ENCODE data around the gene TNFAIP3.

GRCh38 chr6:137879885-137880745 lies 13.1 kb downstream of the TNFAIP3 start:
- TF ChIP-seq SNAI2 (CRISPR knock-in tag; IDR thresholded peaks at IDR 0.05) (no peak), ZFP3 (CRISPR knock-in tag; IDR thresholded peaks at IDR 0.05) (no peak), PATZ1 (CRISPR knock-in tag; IDR thresholded peaks at IDR 0.05; ENCODE audit: borderline replicate concordance) (no peak), BACH2 (CRISPR knock-in tag; IDR thresholded peaks at IDR 0.05; ENCODE audit: borderline replicate concordance) (no peak), ZC3H10 (CRISPR knock-in tag; IDR thresholded peaks at IDR 0.05) (no peak), CSRNP3 (CRISPR knock-in tag; IDR thresholded peaks at IDR 0.05) (no peak), CREB5 (CRISPR knock-in tag; IDR thresholded peaks at IDR 0.05; ENCODE audit: low read depth) (no peak), ESRRG (CRISPR knock-in tag; IDR thresholded peaks at IDR 0.05) (no peak), RARB (CRISPR knock-in tag; IDR thresholded peaks at IDR 0.05) (no peak)

Data from SK-N-SH treated with all-trans-retinoic acid at 6 μM for 48 hours (cell line).